ENCODE data around the gene FMO5.
"Not testable (repeated sequence)": the region's sequence is repeated elsewhere in the genome, so short reads cannot be mapped to it uniquely, and the experiment has no call there.

Gene FMO5

GRCh38 chr1:147225193-147225730, at the start of gene FMO5:
Gene FMO5 (minus strand): TSS chr1:147225339. CDS start chr1:147225029, 310 bp downstream.
- DNase-seq (ENCODE audit: low read depth in 2 of 2, low spot score in 1 of 2) = peak; percentile 9 to 17

GRCh38 chr1:147273409-147274336, 48.5 kb upstream of the FMO5 start:
- DNase-seq (ENCODE audit: low read depth in 2 of 2, low spot score in 1 of 2) = no peak

- DNase-seq (ENCODE audit: low read depth in 2 of 2, low spot score in 1 of 2) = no peak
Observed at GRCh38 chr1:147272042-147272441, 46.9 kb upstream of the FMO5 start.

GRCh38 chr1:147270721-147271120, 45.6 kb upstream of the FMO5 start:
- no peak for DNase-seq (ENCODE audit: low read depth in 2 of 2, low spot score in 1 of 2)

- no peak for DNase-seq (ENCODE audit: low read depth in 2 of 2, low spot score in 1 of 2)
Observed at GRCh38 chr1:147267711-147268110, 42.6 kb upstream of the FMO5 start.

GRCh38 chr1:147266381-147266780, 41.2 kb upstream of the FMO5 start:
- DNase-seq (ENCODE audit: low read depth in 2 of 2, low spot score in 1 of 2) = no peak

GRCh38 chr1:147264158-147264768, 39.1 kb upstream of the FMO5 start:
- no peak for DNase-seq (ENCODE audit: low read depth in 2 of 2, low spot score in 1 of 2)

- no peak for DNase-seq (ENCODE audit: low read depth in 2 of 2, low spot score in 1 of 2)
Observed at GRCh38 chr1:147260956-147261355, 35.8 kb upstream of the FMO5 start.

GRCh38 chr1:147252540-147252939, 27.4 kb upstream of the FMO5 start:
- no peak for DNase-seq (ENCODE audit: low read depth in 2 of 2, low spot score in 1 of 2)

GRCh38 chr1:147247656-147248238, 22.6 kb upstream of the FMO5 start:
- DNase-seq (ENCODE audit: low read depth in 2 of 2, low spot score in 1 of 2) = no peak

- DNase-seq (ENCODE audit: low read depth in 2 of 2, low spot score in 1 of 2) = no peak
Observed at GRCh38 chr1:147246910-147247655, 21.9 kb upstream of the FMO5 start.

GRCh38 chr1:147246044-147246690, 21.0 kb upstream of the FMO5 start:
- DNase-seq (ENCODE audit: low read depth in 2 of 2, low spot score in 1 of 2) = no peak

- no peak for DNase-seq (ENCODE audit: low read depth in 2 of 2, low spot score in 1 of 2)
Observed at GRCh38 chr1:147245586-147246021, 20.5 kb upstream of the FMO5 start.

- DNase-seq (ENCODE audit: low read depth in 2 of 2, low spot score in 1 of 2) = no peak
Observed at GRCh38 chr1:147245129-147245528, 20.0 kb upstream of the FMO5 start.

GRCh38 chr1:147243841-147244240, 18.7 kb upstream of the FMO5 start:
- DNase-seq (ENCODE audit: low read depth in 2 of 2, low spot score in 1 of 2) = no peak

GRCh38 chr1:147243228-147243685, 18.1 kb upstream of the FMO5 start:
- DNase-seq (ENCODE audit: low read depth in 2 of 2, low spot score in 1 of 2) = no peak

- DNase-seq (ENCODE audit: low read depth in 2 of 2, low spot score in 1 of 2) = peak; percentile 69 to 88
Observed at GRCh38 chr1:147242449-147243227, 17.5 kb upstream of the FMO5 start, which contains the start of gene CHD1L. Gene CHD1L (plus strand): TSS chr1:147242684. CDS start chr1:147242704, 20 bp downstream.

- no peak for DNase-seq (ENCODE audit: low read depth in 2 of 2, low spot score in 1 of 2)
Observed at GRCh38 chr1:147241934-147242448, 16.9 kb upstream of the FMO5 start.

GRCh38 chr1:147240131-147240721, 15.1 kb upstream of the FMO5 start:
- DNase-seq (ENCODE audit: low read depth in 2 of 2, low spot score in 1 of 2) = not testable (repeated sequence)
